GM15510 (cell line): ENCODE results near the gene RPE.

ENCODE experiments used
- POLR2A ChIP-seq: IDR thresholded peaks from 3 replicates; pipeline ENCODE4 v1.6.1; 2011; ENCODE audit warnings: borderline replicate concordance; ENCODE audit not compliant: insufficient read length; ENCODE audit errors: extremely low read depth

The RPE gene

GRCh38 chr2:210002158-210003157, at the start of gene RPE:
Gene RPE (plus strand): TSS chr2:210002638. CDS start chr2:210002662, 24 bp downstream.
- TF ChIP-seq POLR2A, result peak; percentile 69

GRCh38 chr2:209956271-209956670, 46.2 kb upstream of the RPE start:
- TF ChIP-seq POLR2A, result no peak

- no peak for TF ChIP-seq POLR2A
These were observed 44.4 kb upstream of the RPE start for GRCh38 chr2:209958016-209958415.

GRCh38 chr2:209960045-209960444, 42.4 kb upstream of the RPE start:
- no peak for TF ChIP-seq POLR2A

GRCh38 chr2:209960676-209961630, 41.5 kb upstream of the RPE start:
- TF ChIP-seq POLR2A, result no peak

- TF ChIP-seq POLR2A, result no peak
These were observed 36.7 kb upstream of the RPE start for GRCh38 chr2:209965723-209966122.

GRCh38 chr2:209969692-209970091, 32.7 kb upstream of the RPE start:
- no peak for TF ChIP-seq POLR2A

- no peak for TF ChIP-seq POLR2A
These were observed 32.2 kb upstream of the RPE start for GRCh38 chr2:209970271-209970670.

- TF ChIP-seq POLR2A, result no peak
These were observed 31.7 kb upstream of the RPE start for GRCh38 chr2:209970711-209971110.

- no peak for TF ChIP-seq POLR2A
These were observed 29.1 kb upstream of the RPE start for GRCh38 chr2:209973328-209973727.

- no peak for TF ChIP-seq POLR2A
These were observed 27.9 kb upstream of the RPE start for GRCh38 chr2:209974576-209974975.

- TF ChIP-seq POLR2A, result no peak
These were observed 25.6 kb upstream of the RPE start for GRCh38 chr2:209976698-209977385.

- TF ChIP-seq POLR2A, result no peak
These were observed 24.8 kb upstream of the RPE start for GRCh38 chr2:209977386-209978239.

- TF ChIP-seq POLR2A, result no peak
These were observed 18.1 kb upstream of the RPE start for GRCh38 chr2:209984291-209984690.

- TF ChIP-seq POLR2A, result no peak
These were observed 16.6 kb upstream of the RPE start for GRCh38 chr2:209985874-209986273.

- no peak for TF ChIP-seq POLR2A
These were observed 16.0 kb upstream of the RPE start for GRCh38 chr2:209986415-209986814.
